HL-60/S4 treated with phorbol 12-myristate 13-acetate at 8.2 ng/mL for 4 days and 3 days (cell line): Measurements from ENCODE around the gene MFSD11.
"Not testable (repeated sequence)": the region's sequence is repeated elsewhere in the genome, so short reads cannot be mapped to it uniquely, and the experiment has no call there.

Experiments used
- in situ Hi-C: fragments of 300-500 bp; cut with MboI; formaldehyde crosslinking; loops from 2 replicates; pipeline ENCODE4 v1.15.0; 2022; ENCODE audit warnings: low sequenced_read_pairs

The MFSD11 gene

GRCh38 chr17:76796081-76796480, 58.2 kb downstream of the MFSD11 start:
- in situ Hi-C loops: no loop called here

GRCh38 chr17:76797241-76797840, 59.4 kb downstream of the MFSD11 start:
- in situ Hi-C loops: no loop called here

GRCh38 chr17:76801706-76802105, 63.8 kb downstream of the MFSD11 start:
- in situ Hi-C loops: no loop called here

GRCh38 chr17:76805319-76805718, 67.4 kb downstream of the MFSD11 start:
- in situ Hi-C loops: no loop called here

- in situ Hi-C loops: not testable (repeated sequence)
Measured at GRCh38 chr17:76806151-76806550, 68.2 kb downstream of the MFSD11 start.

- in situ Hi-C loops: not testable (repeated sequence)
Measured at GRCh38 chr17:76806767-76807166, 68.8 kb downstream of the MFSD11 start.

GRCh38 chr17:76808326-76808725, 70.4 kb downstream of the MFSD11 start:
- in situ Hi-C loops: no loop called here

- in situ Hi-C loops: no loop called here
Measured at GRCh38 chr17:76810956-76811355, 73.0 kb downstream of the MFSD11 start.

GRCh38 chr17:76811834-76812233, 73.9 kb downstream of the MFSD11 start:
- in situ Hi-C loops: no loop called here

GRCh38 chr17:76812263-76812662, 74.3 kb downstream of the MFSD11 start:
- in situ Hi-C loops: no loop called here

- in situ Hi-C loops: no loop called here
Measured at GRCh38 chr17:76812968-76813367, 75.0 kb downstream of the MFSD11 start.

GRCh38 chr17:76815907-76816589, 78.1 kb downstream of the MFSD11 start:
- in situ Hi-C loops: not testable (repeated sequence)

GRCh38 chr17:76816590-76817135, 78.7 kb downstream of the MFSD11 start:
- in situ Hi-C loops: no loop called here

- in situ Hi-C loops: no loop called here
Measured at GRCh38 chr17:76820039-76820438, 82.1 kb downstream of the MFSD11 start.

GRCh38 chr17:76820561-76820960, 82.6 kb downstream of the MFSD11 start:
- in situ Hi-C loops: no loop called here

GRCh38 chr17:76822184-76822778, 84.4 kb downstream of the MFSD11 start:
- in situ Hi-C loops: no loop called here

GRCh38 chr17:76824093-76824492, 86.2 kb downstream of the MFSD11 start:
- in situ Hi-C loops: no loop called here

- in situ Hi-C loops: no loop called here
Measured at GRCh38 chr17:76826330-76827068, 88.6 kb downstream of the MFSD11 start.

GRCh38 chr17:76827736-76828135, 89.8 kb downstream of the MFSD11 start:
- in situ Hi-C loops: no loop called here
